Left forelimb (tissue), 1 donor: ENCODE measurements around the gene KIF3B.
"Not testable (repeated sequence)": the region's sequence is repeated elsewhere in the genome, so short reads cannot be mapped to it uniquely, and the experiment has no call there.

Source experiments
- DNase-seq: peaks from one replicate; pipeline ENCODE4 v3.0.0-alpha.2; 2018; ENCODE audit warnings: low spot score

The KIF3B gene

DNA sequence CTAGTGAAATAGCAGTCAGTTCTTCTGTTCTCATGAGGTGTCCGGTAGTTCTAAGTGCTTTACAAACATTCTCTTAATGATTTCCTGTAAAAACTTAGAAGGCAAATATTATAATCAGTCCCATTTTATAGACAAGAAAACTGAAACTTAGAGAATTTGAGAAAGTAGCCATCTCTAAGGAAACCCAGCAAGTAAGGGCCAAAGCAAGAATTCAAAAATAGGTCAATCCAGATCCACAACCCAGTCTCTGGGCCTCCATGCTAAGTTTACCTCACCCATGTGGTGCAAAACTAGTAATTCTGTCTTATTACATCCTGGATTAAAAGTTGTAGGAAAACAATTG, 53.1 kb downstream of the KIF3B start:
- no peak for DNase-seq

- no peak for DNase-seq
Measured at GRCh38 chr20:32332614-32333013, 55.2 kb downstream of the KIF3B start.

DNA sequence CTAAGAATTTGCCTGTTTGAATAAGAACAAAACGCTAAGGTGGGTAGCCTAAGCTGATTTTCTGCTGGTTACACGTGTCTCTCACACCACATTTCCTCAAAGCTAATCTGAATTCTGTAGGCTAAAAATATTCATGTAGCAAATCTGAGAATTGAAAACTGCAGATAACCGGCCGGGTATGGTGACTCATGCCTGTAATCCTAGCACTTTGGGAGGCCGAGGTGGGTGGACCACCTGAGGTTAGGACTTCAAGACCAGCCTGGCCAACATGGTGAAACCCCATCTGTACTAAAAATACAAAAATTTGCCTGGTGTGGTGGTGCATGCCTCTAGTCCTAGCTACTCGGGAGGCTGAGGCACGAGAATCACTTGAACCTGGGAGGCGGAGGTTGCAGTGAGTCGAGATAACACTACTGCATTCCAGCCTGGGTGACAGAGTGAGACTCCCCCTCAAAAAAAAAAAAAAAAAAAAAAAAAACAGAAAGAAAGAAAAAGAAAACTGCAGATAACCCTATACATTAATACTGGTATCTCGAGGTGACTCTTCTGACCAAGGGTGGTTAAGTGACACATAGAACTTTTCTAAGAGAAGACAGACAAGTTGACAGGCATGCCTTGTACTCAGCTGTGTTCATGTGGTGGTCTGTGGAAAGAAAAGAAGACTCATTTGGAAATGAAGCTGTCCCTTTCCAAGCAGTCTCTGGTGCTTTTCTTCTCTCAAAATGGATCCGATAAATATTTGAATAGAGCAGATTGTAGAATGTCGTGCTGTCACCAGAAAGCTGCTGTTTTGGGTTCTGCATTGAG, 55.9 kb downstream of the KIF3B start:
- DNase-seq: no peak

- DNase-seq: no peak
Measured at GRCh38 chr20:32333988-32334885, 56.8 kb downstream of the KIF3B start.

GRCh38 chr20:32336918-32337347, 59.5 kb downstream of the KIF3B start:
- DNase-seq: no peak

DNA sequence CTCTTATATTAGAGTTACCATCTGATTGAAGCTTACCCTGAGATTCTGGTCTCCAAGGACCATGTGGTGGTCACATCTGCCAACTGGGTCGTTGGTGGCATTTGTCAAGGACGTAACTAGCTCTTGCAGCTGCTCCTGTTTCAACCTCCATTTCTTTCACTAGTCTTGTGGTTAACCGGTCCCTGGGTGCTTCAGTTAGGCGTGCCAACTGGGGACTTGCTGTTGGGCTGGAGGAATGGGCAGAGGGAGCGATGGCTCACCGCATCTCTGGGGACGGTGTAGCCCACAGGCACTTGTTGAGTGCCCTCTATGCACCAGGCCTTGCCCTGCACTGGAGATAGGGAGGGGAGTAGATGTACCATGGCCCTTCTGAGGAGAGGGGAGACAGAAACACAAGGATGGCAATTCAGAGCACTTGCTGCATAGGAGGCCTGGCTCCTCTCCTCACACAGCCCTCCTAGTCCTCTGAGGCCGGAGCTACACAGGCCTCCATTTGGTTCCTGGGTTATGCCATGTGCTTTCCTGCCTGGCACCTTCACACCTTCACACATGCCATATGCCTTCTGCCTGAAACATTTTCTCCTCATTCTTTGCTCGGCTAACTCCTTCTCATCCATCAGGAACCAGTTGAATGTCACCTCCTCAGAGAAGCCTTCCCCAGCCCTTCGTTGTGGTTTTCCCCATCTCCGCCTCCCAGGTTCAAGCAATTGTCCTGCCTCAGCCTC, 60.6 kb downstream of the KIF3B start:
- DNase-seq: no peak

DNA sequence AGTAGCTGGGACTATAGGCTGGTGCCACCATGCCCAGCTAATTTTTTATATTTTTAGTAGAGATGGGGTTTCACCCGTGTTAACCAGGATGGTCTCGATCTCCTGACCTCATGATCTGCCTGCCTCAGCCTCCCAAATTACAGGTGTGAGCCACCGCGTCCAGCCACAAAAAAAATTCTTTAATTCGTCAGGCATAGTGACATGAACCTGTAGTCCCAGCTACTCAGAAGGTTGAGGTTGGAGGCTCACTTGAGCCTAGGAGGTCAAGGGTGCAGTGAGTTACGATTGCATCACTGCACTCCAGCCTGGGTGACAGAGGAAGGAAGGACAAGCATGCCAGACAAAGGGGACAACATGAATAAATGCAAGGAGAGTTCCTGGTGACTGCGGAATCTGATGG, 61.2 kb downstream of the KIF3B start:
- no peak for DNase-seq

DNA sequence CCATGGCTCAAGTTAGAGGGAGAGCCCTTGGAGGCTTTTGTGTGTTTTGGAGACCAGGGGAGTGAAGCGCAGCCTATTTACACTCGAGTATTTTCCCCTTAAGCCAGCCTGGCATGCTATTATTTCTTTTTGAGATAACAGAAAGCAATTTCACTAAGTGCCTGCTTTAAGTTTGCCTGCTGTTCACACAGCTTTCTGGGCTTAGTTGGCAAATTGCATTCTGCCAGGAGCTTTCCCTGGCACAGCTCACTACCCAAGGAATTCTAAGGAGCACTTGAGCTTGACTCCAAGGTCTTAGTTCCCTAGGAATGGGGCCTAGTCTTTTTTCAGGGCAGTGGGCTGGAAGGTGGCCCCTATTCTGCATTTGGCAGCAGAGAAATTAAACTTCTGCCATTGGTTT, 61.7 kb downstream of the KIF3B start:
- no peak for DNase-seq

DNA sequence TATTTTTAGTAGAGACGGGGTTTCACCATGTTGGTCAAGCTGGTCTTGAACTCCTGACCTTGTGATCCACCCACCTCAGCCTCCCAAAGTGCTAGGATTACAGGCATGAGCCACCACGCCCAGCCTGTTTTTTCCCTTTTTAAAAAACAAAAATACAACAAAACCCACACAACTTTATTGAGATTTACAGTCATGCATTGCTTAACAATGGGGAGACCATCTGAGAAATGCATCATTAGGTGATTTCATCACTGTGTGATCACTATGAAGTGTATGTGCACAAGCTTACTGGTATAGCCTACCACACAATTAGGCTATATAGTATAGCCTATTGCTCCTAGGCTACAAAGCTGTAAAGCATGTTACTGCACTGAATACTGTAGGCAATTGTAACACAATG, 63.6 kb downstream of the KIF3B start:
- not testable (repeated sequence) for DNase-seq

GRCh38 chr20:32343439-32343838, 66.0 kb downstream of the KIF3B start:
- no peak for DNase-seq

DNA sequence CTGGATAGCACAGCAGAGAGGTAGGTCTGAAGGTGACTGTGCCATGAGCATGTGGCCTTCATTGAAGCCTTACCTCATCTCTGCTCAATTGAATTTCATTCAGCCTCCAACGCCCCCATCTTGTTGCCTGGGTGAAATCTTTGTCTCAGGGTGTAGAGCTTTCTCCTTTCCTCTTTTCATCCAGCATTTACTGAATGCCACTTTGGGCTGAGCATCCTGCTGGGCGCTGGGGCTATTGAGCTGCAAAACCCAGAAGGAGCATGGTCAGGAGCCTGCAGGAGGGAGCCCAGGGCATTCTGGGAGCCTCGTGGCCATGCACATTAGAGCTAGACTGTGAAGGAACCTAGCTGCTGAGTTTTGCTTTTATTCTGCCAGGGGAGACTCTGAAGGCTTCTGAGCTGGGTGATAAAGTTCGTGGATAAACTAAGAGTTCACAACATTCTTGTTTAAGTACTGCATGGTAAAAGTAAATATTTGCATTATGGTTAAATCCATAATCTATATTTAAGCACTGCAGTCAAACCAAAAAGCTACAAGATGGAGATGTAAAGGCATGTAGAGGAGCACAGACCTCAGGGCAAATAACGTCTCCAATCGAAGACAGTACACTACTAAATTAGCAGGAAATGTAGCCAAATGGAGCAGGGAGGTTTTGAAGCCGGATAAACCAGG, 67.5 kb downstream of the KIF3B start:
- no peak for DNase-seq

DNA sequence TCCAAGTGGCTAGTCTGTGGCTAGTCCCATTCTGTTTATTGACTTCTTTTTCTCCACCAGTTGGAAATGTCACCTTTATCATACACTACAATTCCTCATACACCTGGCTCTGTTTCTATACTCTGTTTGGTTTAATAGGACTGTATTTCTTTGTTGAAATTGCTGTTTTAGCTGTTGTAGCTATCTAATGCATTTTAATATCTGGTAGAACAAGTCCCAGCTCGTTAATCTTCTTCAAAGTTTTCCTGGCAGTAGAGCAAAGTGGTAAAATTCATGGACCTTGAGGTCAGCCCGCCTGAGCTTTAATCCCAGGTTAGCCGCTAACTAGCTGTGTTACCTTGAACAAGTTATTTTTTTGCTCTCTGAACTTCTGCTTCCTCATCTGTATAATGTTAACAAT, 70.8 kb downstream of the KIF3B start:
- DNase-seq: no peak

- no peak for DNase-seq
Measured at GRCh38 chr20:32350421-32350820, 73.0 kb downstream of the KIF3B start.

GRCh38 chr20:32352121-32352720, 74.8 kb downstream of the KIF3B start:
- no peak for DNase-seq

DNA sequence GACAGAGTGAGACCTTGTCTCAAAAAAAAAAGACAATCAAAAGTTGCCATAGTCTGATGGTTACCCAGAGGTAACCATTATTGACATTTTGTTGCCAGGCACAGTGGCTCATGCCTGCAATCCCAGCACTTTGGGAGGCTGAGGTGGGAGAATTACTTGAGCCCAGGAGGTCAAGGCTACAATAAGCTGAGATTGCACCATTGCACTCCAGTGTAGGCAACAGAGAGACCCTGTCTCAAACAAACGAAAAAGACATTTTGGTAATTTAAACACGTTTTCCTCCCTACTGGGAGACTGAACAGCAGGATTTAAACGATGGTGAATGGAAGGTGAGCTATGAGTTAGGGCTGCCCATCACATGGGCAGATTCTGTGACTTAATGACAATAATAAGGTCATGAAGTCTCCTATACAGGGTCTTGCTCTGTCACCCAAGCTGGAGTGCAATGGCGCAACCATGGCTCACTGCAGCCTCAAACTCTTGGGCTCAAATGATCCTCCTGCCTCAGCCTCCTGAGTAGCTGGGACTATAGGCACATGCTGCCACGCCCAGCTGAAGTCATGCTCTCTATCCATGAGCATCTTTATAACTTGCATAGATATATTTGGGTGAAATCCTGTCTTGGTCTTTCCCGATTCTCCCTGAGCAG, 76.5 kb downstream of the KIF3B start:
- DNase-seq: no peak

DNA sequence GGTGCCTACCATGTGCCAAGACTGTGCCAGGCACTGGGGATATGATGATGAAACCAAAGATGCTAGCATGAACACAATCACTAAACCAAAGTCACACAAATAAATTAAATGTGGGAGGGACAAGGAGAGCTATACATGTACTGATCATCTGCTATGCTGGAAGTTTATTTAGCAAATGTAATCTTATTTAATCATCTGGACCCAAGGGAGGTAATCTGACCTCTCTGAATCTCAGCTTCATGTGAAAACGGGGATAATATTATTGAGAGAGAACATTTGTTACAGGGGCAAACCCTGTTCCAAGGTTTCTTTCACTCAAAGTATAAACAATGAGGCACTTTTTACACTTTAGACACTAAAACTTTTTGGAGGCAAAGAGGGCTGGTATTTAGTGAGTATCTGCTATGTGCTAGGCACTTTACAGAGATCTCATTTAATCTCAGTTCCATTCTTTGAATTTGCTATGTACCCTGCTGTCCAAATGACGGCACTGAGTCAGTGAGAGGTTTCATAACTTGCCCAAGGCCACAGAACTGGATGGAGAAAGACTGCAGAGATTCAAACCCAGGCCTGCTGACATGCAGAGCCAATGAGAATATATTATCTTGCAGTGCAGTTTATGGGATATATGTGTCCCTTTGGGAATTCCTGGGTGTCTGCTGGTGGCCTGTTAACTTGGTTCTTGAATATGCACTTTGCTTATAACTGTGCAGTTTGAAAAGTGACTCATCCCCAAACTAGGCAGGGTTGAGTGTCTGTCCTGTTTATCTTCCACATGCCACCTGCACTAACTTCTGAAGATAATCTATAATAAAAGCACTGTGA, 77.4 kb downstream of the KIF3B start:
- DNase-seq: no peak

- no peak for DNase-seq
Measured at GRCh38 chr20:32355417-32355841, 78.0 kb downstream of the KIF3B start.

DNA sequence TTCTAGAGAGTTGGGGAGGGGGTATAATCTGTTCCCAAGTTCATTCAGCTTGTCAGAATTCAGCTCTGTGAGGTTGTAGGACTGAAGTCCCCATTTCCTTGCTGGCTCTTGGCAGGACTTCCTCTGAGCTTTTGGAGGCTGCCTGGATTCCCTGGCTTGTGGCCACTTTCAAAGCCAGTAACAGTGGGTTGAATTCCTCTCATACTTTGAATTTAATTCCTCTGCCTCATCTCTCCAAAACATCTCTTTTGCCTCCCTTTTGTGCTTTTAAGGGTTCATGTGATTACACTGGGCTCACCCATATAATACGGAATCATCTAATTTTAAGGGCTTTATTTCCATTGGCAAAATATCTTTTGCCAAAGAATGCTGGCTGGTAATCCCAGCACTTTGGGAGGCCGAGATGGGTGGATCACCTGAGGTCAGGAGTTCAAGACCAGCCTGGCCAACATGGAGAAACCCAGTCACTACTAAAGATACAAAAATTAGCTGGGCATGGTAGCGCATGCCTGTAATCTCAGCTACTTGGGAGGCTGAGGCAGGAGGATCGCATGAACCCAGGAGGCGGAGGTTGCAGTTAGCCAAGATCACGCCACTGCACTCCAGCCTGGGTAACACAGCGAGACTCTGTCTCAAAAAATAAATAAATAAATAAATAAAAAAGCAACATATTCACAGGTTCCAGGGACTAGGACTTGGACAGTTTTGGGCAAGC, 78.6 kb downstream of the KIF3B start:
- not testable (repeated sequence) for DNase-seq

GRCh38 chr20:32356622-32357374, 79.3 kb downstream of the KIF3B start:
- no peak for DNase-seq
